ENCODE results near the gene KLRB1. TPM values are rescaled to one million over a fixed set of nuclear protein-coding genes. Genes with fewer than 3 reads are reported as not detected.
"Not testable (repeated sequence)": the region's sequence is repeated elsewhere in the genome, so short reads cannot be mapped to it uniquely, and the experiment has no call there.

The KLRB1 gene
- total RNA-seq, 1 experiment from 2014 or later, result not detected

DNA sequence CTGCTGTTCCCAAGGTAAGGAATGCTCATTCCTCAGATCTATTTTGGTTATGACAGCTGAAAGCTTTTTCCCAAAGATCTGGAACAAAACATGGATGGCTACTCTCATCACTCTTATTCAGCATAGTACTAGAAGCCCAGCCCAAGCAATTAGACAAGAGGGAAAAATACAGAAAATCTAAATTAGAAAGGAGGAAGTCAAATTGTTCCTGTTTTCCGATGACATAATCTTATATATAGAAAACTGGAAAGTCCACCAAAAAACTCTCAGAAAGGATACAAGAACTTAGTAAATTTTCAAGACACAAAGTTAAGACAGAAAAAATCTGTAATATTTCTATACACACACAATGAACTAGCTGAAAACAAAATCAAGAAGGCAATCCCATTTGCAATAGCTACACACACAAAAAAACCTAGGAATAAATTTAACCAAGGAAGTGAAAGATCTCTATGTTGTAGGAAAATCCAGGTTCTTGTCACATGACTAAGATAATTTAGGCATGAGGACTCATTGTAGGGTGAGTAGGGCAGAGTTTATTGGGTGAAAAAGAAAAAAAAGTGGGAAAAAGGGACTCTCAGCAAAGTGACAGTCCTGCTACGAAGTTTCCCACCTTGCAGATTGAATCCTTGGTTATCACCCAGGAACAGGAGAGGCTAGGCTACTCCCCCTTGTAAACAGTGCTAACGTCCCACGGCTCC is 28.6 kb upstream of the KLRB1 start:
- no peak for DNase-seq (ENCODE audit: low read depth in 1 of 2, low spot score in 2 of 2)
- Histone ChIP-seq H3K9me3 (replicated peaks) (no peaks in the 10 kb centered on the region), H3K27me3 (replicated peaks) (no peaks in the 10 kb centered on the region), H3K4me3 (no peak overlapping the region), H3K27ac (no peak overlapping the region), H3K36me3 (no peaks in the 10 kb centered on the region), H3K4me1 (replicated peaks) (no peaks in the 10 kb centered on the region)

DNA sequence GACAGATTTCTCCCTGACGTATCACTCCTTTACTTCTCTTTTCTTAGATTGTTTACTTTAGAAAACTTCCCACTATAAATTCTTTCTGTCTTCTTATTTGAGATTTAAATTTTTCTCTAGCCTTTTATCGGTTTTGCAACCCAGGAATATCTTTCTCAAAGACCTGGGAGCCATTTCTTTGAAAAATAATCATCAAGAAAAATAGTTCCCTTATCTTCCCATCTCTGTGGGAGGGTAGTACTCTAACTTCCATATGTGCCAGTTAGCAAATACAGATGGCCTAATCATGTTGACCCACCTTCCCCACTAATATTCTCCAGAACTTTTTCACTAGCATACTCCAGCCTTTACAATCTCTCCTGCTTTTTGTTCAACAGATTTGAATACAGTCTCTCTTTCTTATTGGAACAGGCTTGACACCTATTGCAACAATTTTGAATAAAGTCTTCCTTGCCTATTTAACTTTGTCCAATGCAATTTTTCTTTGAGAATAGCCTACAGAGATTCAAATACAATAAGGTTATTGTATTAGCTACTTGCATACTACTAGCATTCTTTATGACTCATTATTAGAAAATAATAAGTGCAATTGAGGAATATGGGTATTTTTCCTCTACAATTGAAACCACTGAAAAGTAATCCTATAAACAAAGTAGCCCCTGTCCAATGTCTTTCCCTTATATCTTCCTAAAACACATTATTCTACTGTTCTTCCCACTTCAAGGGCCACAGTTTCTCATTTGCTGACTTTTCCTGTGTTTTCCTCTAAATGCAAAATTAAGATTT is 27.4 kb upstream of the KLRB1 start:
- Histone ChIP-seq H3K4me1 (replicated peaks) (no peaks in the 10 kb centered on the region), H3K36me3 (no peaks in the 10 kb centered on the region), H3K4me3 (no peak overlapping the region), H3K9me3 (replicated peaks) (no peaks in the 10 kb centered on the region), H3K27me3 (replicated peaks) (no peaks in the 10 kb centered on the region), H3K27ac (no peak overlapping the region)
- DNase-seq (ENCODE audit: low read depth in 1 of 2, low spot score in 2 of 2), result no peak

DNA sequence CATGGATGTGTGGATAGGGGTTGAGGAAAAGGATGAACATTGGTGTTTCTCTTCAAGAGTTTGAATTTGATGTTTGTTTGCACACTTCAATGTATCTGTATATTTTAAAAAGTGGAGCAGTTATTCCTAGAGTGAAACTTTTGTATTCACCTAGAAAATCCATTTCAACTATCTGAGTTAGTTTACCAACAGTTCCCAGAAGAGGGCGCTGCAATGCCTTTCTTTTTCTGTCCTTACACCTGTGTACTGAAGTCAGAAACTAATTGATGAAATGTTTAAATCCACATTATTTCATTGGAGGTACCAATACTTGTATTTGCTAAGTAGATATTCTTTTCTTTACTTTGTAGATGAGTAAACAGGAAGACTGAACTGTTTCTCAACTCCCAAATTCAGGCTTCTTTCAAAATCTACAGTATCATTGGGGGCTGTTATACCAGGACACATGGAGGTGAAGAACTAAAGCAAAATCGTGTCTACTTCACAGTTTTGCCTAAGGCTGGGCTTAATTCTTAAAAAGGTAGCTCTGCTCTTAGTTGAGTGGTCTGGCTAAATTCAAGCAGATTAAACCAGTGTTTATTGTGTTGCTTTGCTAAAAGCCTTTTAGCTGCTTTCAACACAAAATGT is 26.6 kb upstream of the KLRB1 start:
- H3K27ac ChIP-seq, result no peak overlapping the region
- no peaks in the 10 kb centered on the region for H3K36me3 ChIP-seq
- H3K27me3 ChIP-seq (replicated peaks), result no peaks in the 10 kb centered on the region
- no peak overlapping the region for H3K4me3 ChIP-seq
- H3K9me3 ChIP-seq (replicated peaks), result no peaks in the 10 kb centered on the region
- DNase-seq (ENCODE audit: low read depth in 1 of 2, low spot score in 2 of 2), result peak in 1 of 2 experiments; percentile 48
- H3K4me1 ChIP-seq (replicated peaks), result no peaks in the 10 kb centered on the region

DNA sequence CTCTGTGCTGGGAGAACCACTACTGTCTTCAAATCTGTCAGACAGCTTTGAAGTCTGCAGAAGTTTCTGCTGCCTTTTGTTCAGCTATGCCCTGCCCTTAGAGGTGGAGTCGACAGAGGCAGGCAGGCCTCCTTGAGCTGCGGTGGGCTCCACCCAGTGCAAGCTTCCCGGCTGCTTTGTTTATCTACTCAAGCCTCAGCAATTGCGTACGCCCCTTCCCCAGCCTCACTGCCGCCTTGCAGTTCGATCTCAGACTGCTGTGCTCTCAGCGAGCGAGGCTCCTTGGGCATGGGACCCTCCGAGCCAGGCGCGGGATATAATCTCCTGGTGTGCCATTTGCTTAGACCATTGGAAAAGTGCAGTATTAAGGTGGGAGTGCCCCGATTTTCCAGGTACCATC is 25.1 kb upstream of the KLRB1 start:
- DNase-seq (ENCODE audit: low read depth in 1 of 2, low spot score in 2 of 2), result no peak
- no peak overlapping the region for H3K27ac ChIP-seq
- no peak overlapping the region for H3K4me3 ChIP-seq
- no peaks in the 10 kb centered on the region for H3K36me3 ChIP-seq
- no peaks in the 10 kb centered on the region for H3K4me1 ChIP-seq (replicated peaks)
- H3K27me3 ChIP-seq (replicated peaks), result no peaks in the 10 kb centered on the region
- H3K9me3 ChIP-seq (replicated peaks), result no peaks in the 10 kb centered on the region

DNA sequence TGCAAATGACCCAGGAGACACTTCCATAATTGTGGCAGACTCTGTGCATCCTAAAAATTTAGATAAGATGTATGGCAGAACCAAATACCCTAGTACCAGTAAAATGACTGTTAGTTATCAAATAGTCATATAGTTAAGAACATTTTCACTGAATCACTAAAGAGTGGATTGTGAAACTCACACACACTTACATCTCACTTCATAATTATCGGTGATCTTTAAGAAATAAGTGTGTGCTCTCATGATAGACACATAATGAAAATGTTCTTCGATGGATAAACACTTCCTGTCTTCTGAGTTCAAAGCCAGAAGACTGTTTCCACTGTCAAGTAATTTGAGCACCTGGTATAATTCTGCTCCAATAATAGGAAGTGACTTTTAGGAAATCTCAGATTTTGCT is 19.1 kb upstream of the KLRB1 start:
- Histone ChIP-seq H3K4me1 (replicated peaks) (no peaks in the 10 kb centered on the region), H3K27me3 (replicated peaks) (no peaks in the 10 kb centered on the region), H3K36me3 (no peaks in the 10 kb centered on the region), H3K9me3 (replicated peaks) (no peaks in the 10 kb centered on the region), H3K4me3 (no peak overlapping the region), H3K27ac (no peak overlapping the region)
- DNase-seq (ENCODE audit: low read depth in 1 of 2, low spot score in 2 of 2), result no peak

DNA sequence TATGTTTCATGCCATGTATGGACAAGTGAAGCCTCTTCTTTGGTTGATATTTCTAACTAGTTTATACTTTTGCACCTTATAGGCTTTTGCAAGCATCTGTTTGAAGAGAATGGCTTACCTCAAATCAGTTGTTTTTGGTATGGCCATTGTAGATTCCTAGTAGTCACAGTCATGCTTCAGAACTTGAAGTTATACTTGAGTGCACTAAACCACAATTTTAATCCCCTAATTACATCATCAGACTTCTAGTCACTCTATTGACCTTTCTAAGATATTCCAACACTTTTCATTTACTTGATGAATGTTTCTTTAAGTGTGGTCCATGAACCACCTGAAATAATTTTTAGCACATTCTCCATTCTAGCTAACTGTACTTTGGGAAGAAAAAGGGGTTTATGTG is 18.6 kb upstream of the KLRB1 start:
- H3K9me3 ChIP-seq (replicated peaks), result no peaks in the 10 kb centered on the region
- DNase-seq (ENCODE audit: low read depth in 1 of 2, low spot score in 2 of 2), result no peak

DNA sequence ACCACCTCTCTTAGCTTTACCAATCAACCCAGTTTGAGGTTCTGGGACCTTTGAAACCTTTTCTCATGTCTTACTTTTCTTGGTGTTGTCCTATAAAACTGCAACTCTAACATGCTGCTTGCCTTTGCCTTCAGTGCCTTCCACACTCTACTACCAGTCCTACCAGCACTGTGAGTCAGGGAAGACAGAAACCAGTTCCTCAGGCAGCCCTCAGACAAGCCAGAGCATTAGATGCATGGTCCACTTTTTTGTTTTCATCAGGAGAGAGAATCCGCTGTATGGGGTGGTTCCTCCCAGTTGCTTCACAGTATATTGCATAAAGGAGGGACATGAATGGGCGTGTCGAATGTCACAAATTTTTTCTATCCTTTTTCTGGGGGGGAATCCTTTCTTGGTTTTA is 17.3 kb upstream of the KLRB1 start:
- DNase-seq (ENCODE audit: low read depth in 1 of 2, low spot score in 2 of 2), result no peak
- no peaks in the 10 kb centered on the region for H3K9me3 ChIP-seq (replicated peaks)
- no peak overlapping the region for H3K27ac ChIP-seq
- no peaks in the 10 kb centered on the region for H3K36me3 ChIP-seq
- no peaks in the 10 kb centered on the region for H3K4me1 ChIP-seq (replicated peaks)
- no peaks in the 10 kb centered on the region for H3K27me3 ChIP-seq (replicated peaks)
- no peak overlapping the region for H3K4me3 ChIP-seq

More for the DNA sequence above, 18.6 kb upstream of the KLRB1 start:
- Histone ChIP-seq H3K4me1 (replicated peaks) (no peaks in the 10 kb centered on the region), H3K4me3 (no peak overlapping the region), H3K27me3 (replicated peaks) (no peaks in the 10 kb centered on the region), H3K36me3 (no peaks in the 10 kb centered on the region), H3K27ac (no peak overlapping the region)

DNA sequence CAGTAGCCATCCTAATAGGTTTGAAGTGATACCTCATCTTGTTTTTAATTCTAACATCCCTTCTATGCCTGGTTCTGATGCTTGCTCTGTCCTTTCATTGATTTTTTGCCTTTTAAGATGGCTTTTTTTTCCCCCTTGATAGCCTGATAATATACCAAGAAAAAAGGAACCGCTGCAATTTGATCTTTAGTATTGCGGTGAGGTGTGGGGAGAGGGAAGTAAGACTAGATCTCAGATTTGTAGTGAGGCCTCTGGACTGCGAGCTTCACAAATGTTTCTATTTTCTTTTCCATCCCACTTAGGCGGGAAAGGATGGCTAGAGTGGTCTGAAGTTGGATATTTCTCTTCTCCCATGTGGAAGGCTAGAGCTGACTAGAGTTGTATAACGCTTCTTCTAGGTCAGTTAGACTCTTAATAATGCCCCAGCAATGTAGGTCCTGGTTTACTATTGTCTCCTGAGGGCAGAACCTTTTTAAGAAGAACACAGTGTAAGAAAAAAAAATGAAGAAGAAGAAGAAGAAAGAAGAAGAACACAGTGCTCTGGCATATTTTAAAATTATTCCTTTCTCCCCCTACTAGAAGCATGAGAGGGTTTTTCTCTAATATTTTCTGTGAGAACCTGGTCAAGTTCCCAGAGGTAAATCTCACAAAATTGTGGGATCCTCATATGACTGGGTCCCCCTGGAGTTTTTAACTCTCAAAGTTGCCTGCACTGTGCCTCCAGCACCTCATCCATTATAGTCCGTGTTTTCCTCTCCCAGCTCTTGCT is 11.9 kb upstream of the KLRB1 start:
- Histone ChIP-seq H3K4me1 (replicated peaks) (no peaks in the 10 kb centered on the region), H3K9me3 (replicated peaks) (no peaks in the 10 kb centered on the region), H3K27ac (no peak overlapping the region), H3K36me3 (no peaks in the 10 kb centered on the region), H3K4me3 (no peak overlapping the region), H3K27me3 (replicated peaks) (no peaks in the 10 kb centered on the region)
- DNase-seq (ENCODE audit: low read depth in 1 of 2, low spot score in 2 of 2), result no peak

DNA sequence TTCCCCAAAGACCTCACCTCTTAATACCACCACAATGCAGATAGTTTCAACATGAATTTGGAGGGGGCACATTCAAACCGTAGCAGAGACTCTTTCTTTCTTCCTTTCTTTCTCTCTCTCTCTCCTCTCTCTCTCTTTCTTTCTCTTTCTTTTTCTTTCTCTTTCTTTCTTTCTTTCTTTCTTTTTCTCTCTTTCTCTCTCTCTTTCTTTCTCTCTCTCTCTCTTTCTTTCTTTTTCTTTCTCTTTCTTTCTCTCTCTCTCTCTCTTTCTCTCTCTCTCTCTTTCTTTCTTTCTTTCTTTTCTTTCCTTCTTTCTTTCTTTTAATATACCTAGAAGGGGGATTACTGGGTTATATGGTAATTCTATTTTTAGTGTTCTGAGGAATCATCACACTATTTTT is 11.2 kb upstream of the KLRB1 start:
- H3K27ac ChIP-seq; H3K36me3 ChIP-seq; H3K9me3 ChIP-seq (replicated peaks); H3K27me3 ChIP-seq (replicated peaks); H3K4me3 ChIP-seq; DNase-seq (ENCODE audit: low read depth in 1 of 2, low spot score in 2 of 2); H3K4me1 ChIP-seq (replicated peaks): not testable (repeated sequence)

DNA sequence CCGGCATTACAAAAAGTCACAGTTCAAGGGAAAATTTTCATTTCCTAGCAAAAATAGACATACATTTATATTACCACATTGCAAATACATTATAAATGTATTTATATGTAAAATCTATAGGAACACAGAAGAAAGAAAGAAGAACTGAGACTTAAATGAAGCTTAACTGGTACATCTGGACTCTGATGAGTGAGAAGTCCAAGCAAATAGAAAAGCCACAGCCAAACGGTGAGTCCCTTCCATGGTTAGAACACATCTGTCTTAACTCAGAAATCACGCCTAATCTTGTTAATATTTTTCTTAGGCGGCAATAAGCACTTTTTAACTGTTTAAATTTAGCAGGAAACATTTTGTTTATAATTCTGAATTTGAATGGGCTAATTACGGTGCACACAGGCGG is 9.4 kb upstream of the KLRB1 start:
- no peak for DNase-seq (ENCODE audit: low read depth in 1 of 2, low spot score in 2 of 2)
- Histone ChIP-seq H3K27ac (no peak overlapping the region), H3K27me3 (replicated peaks) (no peaks in the 10 kb centered on the region), H3K4me1 (replicated peaks) (no peaks in the 10 kb centered on the region), H3K36me3 (no peaks in the 10 kb centered on the region), H3K9me3 (replicated peaks) (no peaks in the 10 kb centered on the region), H3K4me3 (no peak overlapping the region)

DNA sequence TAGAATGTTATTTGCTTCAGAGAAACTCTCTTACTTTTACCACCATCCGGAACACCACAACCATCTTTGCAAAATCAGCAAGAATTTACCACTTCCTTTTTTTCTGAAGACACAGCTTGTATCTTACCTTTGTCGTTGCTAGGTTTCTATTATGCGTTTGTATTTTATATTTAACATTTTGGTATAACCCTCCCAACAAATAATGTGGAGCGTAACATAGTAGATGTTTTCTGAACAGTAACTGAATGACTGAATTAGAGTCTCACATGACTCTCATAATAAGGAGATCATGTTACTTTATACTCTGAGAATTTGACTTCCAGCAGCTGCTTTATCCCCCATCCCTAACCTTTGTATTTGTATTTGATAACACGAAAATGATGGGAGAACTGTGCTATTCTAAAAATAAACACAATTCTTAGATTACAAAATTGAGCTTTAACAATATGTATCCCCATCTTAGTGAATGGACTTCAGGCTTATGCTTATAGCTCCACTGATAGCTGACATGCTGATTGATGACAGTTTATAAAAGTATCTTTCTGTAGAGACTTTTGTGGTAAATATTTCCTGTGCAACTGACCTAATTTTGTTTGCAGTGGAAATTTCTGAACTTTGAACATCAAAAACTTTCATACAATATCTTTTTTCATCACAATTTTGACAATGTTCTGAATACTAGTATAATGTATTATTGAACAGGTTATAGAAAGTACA is 7.9 kb upstream of the KLRB1 start:
- Histone ChIP-seq H3K9me3 (replicated peaks) (no peaks in the 10 kb centered on the region), H3K27me3 (replicated peaks) (no peaks in the 10 kb centered on the region), H3K27ac (no peak overlapping the region), H3K4me3 (no peak overlapping the region), H3K36me3 (no peaks in the 10 kb centered on the region), H3K4me1 (replicated peaks) (no peaks in the 10 kb centered on the region)
- no peak for DNase-seq (ENCODE audit: low read depth in 1 of 2, low spot score in 2 of 2)

DNA sequence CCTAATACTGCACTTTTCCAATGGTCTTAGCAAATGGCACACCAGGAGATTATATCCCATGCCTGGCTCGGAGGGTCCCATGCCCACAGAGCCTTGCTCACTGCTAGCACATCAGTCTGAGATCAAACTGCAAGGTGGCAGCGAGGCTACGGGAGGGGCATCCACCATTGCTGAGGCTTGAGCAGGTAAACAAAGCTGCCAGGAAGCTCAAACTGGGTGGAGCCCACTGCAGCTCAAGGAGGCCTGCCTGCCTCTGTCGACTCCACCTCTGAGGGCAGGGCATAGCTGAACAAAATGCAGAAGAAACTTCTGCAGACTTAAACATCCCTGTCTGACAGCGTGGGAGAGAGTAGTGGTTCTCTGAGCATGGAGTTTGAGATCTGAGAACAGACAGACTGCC is 2.9 kb upstream of the KLRB1 start:
- not testable (repeated sequence) for H3K4me3 ChIP-seq; H3K27me3 ChIP-seq (replicated peaks); H3K4me1 ChIP-seq (replicated peaks); H3K36me3 ChIP-seq; H3K27ac ChIP-seq; H3K9me3 ChIP-seq (replicated peaks); DNase-seq (ENCODE audit: low read depth in 1 of 2, low spot score in 2 of 2)

DNA sequence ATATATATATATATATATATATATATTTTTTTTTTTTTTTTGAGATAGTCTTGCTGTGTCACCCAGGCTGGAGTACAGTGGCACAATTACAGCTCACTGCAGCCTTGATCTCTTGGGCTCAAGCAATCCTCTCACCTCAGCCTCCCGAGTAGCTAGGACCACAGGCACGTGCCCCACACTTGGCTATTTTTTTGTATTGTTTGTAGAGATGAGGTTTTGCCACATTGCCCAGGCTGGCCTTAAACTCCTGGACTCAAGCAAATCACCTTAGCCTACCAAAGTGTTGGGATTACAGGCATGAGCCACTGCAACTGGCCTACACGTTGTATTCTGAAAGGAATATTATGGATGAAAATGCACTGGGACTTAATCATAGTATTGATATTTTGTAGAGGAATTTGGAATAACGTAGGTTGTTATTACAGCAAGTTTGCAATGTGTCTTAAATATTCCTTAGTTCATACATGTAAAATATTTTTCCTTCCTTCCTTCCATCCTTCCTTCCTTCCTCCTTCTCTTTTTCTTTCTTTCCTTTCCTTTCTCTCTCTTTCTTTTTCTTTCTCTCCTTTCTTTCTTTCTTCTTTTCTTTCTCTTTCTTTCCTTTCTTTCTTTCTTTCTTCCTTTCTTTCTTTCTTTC is 862 bp downstream of the KLRB1 start:
- Histone ChIP-seq H3K27ac (no peak overlapping the region), H3K27me3 (replicated peaks) (no peaks in the 10 kb centered on the region), H3K4me1 (replicated peaks) (no peaks in the 10 kb centered on the region), H3K4me3 (no peak overlapping the region), H3K36me3 (no peaks in the 10 kb centered on the region), H3K9me3 (replicated peaks) (no peaks in the 10 kb centered on the region)
- DNase-seq (ENCODE audit: low read depth in 1 of 2, low spot score in 2 of 2), result no peak
